Esophagus squamous epithelium (tissue), 5 donors: ENCODE data around the gene OCRL. TPM values are rescaled to one million over a fixed set of nuclear protein-coding genes. Genes with fewer than 3 reads are reported as not detected.
"Not testable (repeated sequence)": the region's sequence is repeated elsewhere in the genome, so short reads cannot be mapped to it uniquely, and the experiment has no call there.

Experiments
- DNase-seq: peaks from one replicate; lab custom pipeline; 2025; lab: John Stamatoyannopoulos, UW
- H3K27ac ChIP-seq, 4 donors: fragments of 200-600 bp; sonication (generic); one replicate each; pipeline ENCODE4 v1.5.1; 2016 to 2019; ENCODE audit warnings: mild to moderate bottlenecking in 1 of 4
- H3K27me3 ChIP-seq, 4 donors: fragments of 200-600 bp; sonication (generic); 1 replicate in 3 of 4; 2 replicates in 1 of 4; pipeline versions ENCODE4 v1.5.1 to v1.6.0; 2017 to 2021; ENCODE audit warnings: antibody characterized with exemption in 1 of 4
- H3K36me3 ChIP-seq, 3 donors: fragments of 200-600 bp; sonication (generic); one replicate each; pipeline ENCODE4 v1.5.1; 2016 to 2019
- H3K4me1 ChIP-seq, 3 donors: fragments of 200-600 bp; sonication (generic); one replicate each; pipeline ENCODE4 v1.5.1; 2017 to 2019
- H3K4me3 ChIP-seq, 4 donors: fragments of 200-600 bp; sonication (generic); 1 replicate in 3 of 4; 2 replicates in 1 of 4; pipeline ENCODE4 v1.5.1; 2016 to 2019; ENCODE audit warnings: mild to moderate bottlenecking in 2 of 4, moderate library complexity in 1 of 4
- H3K9me3 ChIP-seq, 3 donors: fragments of 200-600 bp; sonication (generic); one replicate each; pipeline ENCODE4 v1.5.1; 2016 to 2019
- CTCF ChIP-seq, 6 experiments: fragments of 450-650 bp in 4 of 6; fragments of 200-600 bp in 2 of 6; sonication (generic) in 2 of 6; IDR thresholded peaks; one replicate each; pipeline ENCODE4 v1.5.1; 2016 to 2019; ENCODE audit warnings: antibody characterized with exemption in 6 of 6, mild to moderate bottlenecking in 4 of 6, moderate library complexity in 4 of 6
- POLR2A ChIP-seq, 4 donors: fragments of 450-650 bp; IDR thresholded peaks; one replicate each; pipeline ENCODE4 v1.6.1; 2017; ENCODE audit warnings: antibody characterized with exemption in 4 of 4, mild to moderate bottlenecking in 4 of 4, moderate library complexity in 3 of 4
- WGBS, 2 donors: methylation state at CpG; one replicate each; pipeline ENCODE4 v1.1.5; 2018; 5-methylcytosine and 5-hydroxymethylcytosine counted together
- intact Hi-C: fragments of 100-400 bp; cut with DNase I; formaldehyde crosslinking; loops from one replicate; pipeline ENCODE4 v1.15.0; 2022
- total RNA-seq, 4 donors: library from RNA; depleted of rRNA; stranded (reverse); fragments of >200 nt; gene quantifications; one replicate each; pipeline ENCODE4 v1.1.0, GENCODE V29; 2016
- donor health status: DM: yes; HTN: yes; CAD: no.

The OCRL gene
- total RNA-seq, 4 donors from 2014 or later: 7.9 to 13.4 (median 10.7) TPM

- no peak overlapping the region for H3K4me3 ChIP-seq
- H3K9me3 ChIP-seq: no peaks in the 10 kb centered on the region
- no peak for TF ChIP-seq CTCF (IDR thresholded peaks at IDR 0.05)
- TF ChIP-seq POLR2A (IDR thresholded peaks at IDR 0.05): no peak
- H3K36me3 ChIP-seq: peaks cover 0 to 13% (median 0%) of the 10 kb centered on the region in 3 donors
- DNase-seq: no peak
- H3K27me3 ChIP-seq: no peaks in the 10 kb centered on the region
- intact Hi-C loops: no loop called here
- H3K4me1 ChIP-seq: no peaks in the 10 kb centered on the region
- 33 to 62% methylated on average over 1 of the region's 1 CpG for WGBS, 2 donors
- H3K27ac ChIP-seq: no peak overlapping the region
These were observed 9.1 kb downstream of the OCRL start for GRCh38 chrX:129549124-129549523.

GRCh38 chrX:129553619-129554288 is 13.7 kb downstream of the OCRL start:
- H3K27ac ChIP-seq: no peak overlapping the region
- H3K27me3 ChIP-seq: no peaks in the 10 kb centered on the region
- TF ChIP-seq CTCF (IDR thresholded peaks at IDR 0.05) (no peak), POLR2A (IDR thresholded peaks at IDR 0.05) (no peak)
- intact Hi-C loops: no loop called here
- WGBS, 2 donors: 55 to 80% methylated on average over 3 of the region's 3 CpGs
- no peaks in the 10 kb centered on the region for H3K9me3 ChIP-seq
- no peak overlapping the region for H3K4me3 ChIP-seq
- H3K4me1 ChIP-seq: no peaks in the 10 kb centered on the region
- DNase-seq: no peak
- peaks cover 0 to 29% (median 0%) of the 10 kb centered on the region in 3 donors for H3K36me3 ChIP-seq

- H3K27ac ChIP-seq, DNase-seq, H3K4me1 ChIP-seq, intact Hi-C loops, H3K4me3 ChIP-seq, H3K27me3 ChIP-seq, H3K9me3 ChIP-seq: not testable (repeated sequence)
- WGBS, 2 donors: 91 to 94% methylated on average over 8 of the region's 8 CpGs
- peaks cover 0 to 34% (median 3%) of the 10 kb centered on the region in 3 donors for H3K36me3 ChIP-seq
These were observed 14.8 kb downstream of the OCRL start for GRCh38 chrX:129554816-129555215.

- Histone ChIP-seq H3K9me3 (no peaks in the 10 kb centered on the region), H3K4me3 (no peak overlapping the region), H3K4me1 (no peaks in the 10 kb centered on the region), H3K27me3 (no peaks in the 10 kb centered on the region), H3K36me3 (peaks cover 0 to 55% (median 3%) of the 10 kb centered on the region in 3 donors), H3K27ac (no peak overlapping the region)
- TF ChIP-seq CTCF (IDR thresholded peaks at IDR 0.05): no peak
- no peak for TF ChIP-seq POLR2A (IDR thresholded peaks at IDR 0.05)
- DNase-seq: no peak
- intact Hi-C loops: no loop called here
- WGBS, 2 donors: 71 to 90% methylated on average over 5 of the region's 5 CpGs
These were observed 16.8 kb downstream of the OCRL start for GRCh38 chrX:129556806-129557315.

DNA sequence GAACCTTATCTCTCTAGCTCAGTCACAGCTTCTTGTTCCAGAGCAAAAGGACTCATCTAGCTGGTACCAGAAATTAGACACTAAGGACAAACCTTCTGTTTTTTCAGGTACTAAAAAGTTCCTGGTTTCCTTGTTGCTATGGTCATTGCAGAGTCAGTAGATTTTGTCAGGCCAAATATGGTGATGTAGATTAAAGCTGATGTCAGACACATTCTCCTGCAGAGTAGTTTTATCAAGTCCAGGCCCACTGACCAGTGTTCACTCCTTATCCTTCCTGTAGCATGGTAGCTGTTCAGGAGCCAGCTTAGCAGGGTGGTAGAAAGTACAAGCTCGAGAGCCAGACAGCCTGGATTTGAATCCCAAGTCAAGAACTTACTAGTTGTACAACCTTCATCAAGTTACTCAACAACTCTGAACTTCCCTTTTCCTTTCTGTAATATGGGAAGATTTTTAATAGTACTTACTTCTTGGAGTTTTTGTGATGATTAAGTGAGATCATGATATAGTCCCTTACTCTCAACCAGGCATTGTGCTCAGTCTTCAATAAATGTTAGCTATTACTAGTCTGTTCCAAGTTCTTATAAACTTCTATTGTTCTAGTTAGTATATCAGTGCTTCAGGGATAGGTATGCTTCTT is 17.9 kb downstream of the OCRL start:
- DNase-seq: no peak
- TF ChIP-seq POLR2A (IDR thresholded peaks at IDR 0.05) (no peak), CTCF (IDR thresholded peaks at IDR 0.05) (no peak)
- no peaks in the 10 kb centered on the region for H3K27me3 ChIP-seq
- no peak overlapping the region for H3K4me3 ChIP-seq
- intact Hi-C loops: no loop called here
- H3K27ac ChIP-seq: no peak overlapping the region
- peaks cover 0 to 66% (median 3%) of the 10 kb centered on the region in 3 donors for H3K36me3 ChIP-seq
- no peaks in the 10 kb centered on the region for H3K4me1 ChIP-seq
- H3K9me3 ChIP-seq: no peaks in the 10 kb centered on the region
- 50 to 100% methylated on average over 1 of the region's 1 CpG for WGBS, 2 donors
